Left ventricle myocardium inferior (tissue), 1 donor: ENCODE data around the gene ZNF804B. TPM values are rescaled to one million over a fixed set of nuclear protein-coding genes. Genes with fewer than 3 reads are reported as not detected.

Experiments
- DNase-seq: peaks from one replicate; pipeline ENCODE4 v3.0.0-alpha.2; 2020
- H3K27ac ChIP-seq: fragments of 200-600 bp; replicated peaks from 2 replicates; pipeline ENCODE4 v1.8.0; 2021
- H3K27me3 ChIP-seq: fragments of 200-600 bp; 2 replicates; pipeline ENCODE4 v1.8.0; 2021; ENCODE audit warnings: low read depth
- H3K36me3 ChIP-seq: fragments of 200-600 bp; 2 replicates; pipeline ENCODE4 v1.8.0; 2021
- H3K4me1 ChIP-seq: fragments of 200-600 bp; 2 replicates; pipeline ENCODE4 v1.8.0; 2021
- H3K4me3 ChIP-seq: fragments of 200-600 bp; 2 replicates; pipeline ENCODE4 v1.8.0; 2021; ENCODE audit warnings: mild to moderate bottlenecking, moderate library complexity
- H3K9me3 ChIP-seq: fragments of 200-600 bp; replicated peaks from 2 replicates; pipeline ENCODE4 v1.8.0; 2021
- intact Hi-C: fragments of 100-400 bp; cut with micrococcal nuclease; formaldehyde crosslinking; loops from one replicate; pipeline ENCODE4 v1.11.0; 2022
- total RNA-seq: library from RNA; stranded (reverse); fragmentation: NEBNext Ultra II Directional; extraction: Animal tissue kit (Norgen Biotek cat#: 25700); gene quantifications from one replicate; pipeline ENCODE4 v1.2.1, GENCODE V29; 2021
- TF ChIP-seq, protein P1 (sequence below): fragments of 200-600 bp; IDR thresholded peaks from 2 replicates; pipeline ENCODE4 v1.8.0; 2021; ENCODE audit warnings: antibody characterized with exemption, mild to moderate bottlenecking, borderline replicate concordance
- donor health status: DM: no; HTN: yes; CAD: no; lungs with severe emphysema.

ZNF804B gene
- total RNA-seq, 1 donor from 2014 or later, result not detected

GRCh38 chr7:88859288-88859687 is 99.8 kb downstream of the ZNF804B start:
- intact Hi-C loops, result no loop called here
- DNase-seq, result no peak
- Histone ChIP-seq H3K27me3 (no peaks in the 10 kb centered on the region), H3K27ac (no peak overlapping the region), H3K36me3 (no peaks in the 10 kb centered on the region), H3K9me3 (no peaks in the 10 kb centered on the region), H3K4me3 (no peak overlapping the region), H3K4me1 (no peaks in the 10 kb centered on the region)
- TF ChIP-seq, protein P1, sequence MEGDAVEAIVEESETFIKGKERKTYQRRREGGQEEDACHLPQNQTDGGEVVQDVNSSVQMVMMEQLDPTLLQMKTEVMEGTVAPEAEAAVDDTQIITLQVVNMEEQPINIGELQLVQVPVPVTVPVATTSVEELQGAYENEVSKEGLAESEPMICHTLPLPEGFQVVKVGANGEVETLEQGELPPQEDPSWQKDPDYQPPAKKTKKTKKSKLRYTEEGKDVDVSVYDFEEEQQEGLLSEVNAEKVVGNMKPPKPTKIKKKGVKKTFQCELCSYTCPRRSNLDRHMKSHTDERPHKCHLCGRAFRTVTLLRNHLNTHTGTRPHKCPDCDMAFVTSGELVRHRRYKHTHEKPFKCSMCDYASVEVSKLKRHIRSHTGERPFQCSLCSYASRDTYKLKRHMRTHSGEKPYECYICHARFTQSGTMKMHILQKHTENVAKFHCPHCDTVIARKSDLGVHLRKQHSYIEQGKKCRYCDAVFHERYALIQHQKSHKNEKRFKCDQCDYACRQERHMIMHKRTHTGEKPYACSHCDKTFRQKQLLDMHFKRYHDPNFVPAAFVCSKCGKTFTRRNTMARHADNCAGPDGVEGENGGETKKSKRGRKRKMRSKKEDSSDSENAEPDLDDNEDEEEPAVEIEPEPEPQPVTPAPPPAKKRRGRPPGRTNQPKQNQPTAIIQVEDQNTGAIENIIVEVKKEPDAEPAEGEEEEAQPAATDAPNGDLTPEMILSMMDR, result no peak

- intact Hi-C loops, result no loop called here
Observed at GRCh38 chr7:88866265-88866863, 106.9 kb downstream of the ZNF804B start.

DNA sequence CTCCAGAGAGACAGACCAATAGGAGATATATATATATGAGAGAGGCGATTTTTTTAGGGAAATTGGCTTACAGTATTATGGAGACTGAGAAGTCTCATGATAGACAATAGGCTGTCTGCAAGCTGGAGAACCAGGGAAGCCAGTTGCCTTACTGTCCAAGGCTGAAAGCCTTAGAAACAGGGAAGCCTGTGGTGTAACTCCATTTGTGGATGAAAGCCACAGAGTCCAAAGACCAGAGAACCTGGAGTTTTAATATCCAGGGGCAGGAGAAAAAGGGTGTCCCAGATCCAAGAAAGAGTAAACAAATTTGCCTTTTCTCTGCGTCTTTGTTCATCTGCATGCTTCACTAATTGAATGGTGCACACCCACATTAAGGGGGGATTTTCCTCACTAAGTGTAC is 107.7 kb downstream of the ZNF804B start:
- DNase-seq, result no peak
- H3K27me3 ChIP-seq, result no peaks in the 10 kb centered on the region

More at GRCh38 chr7:88866265-88866863, 106.9 kb downstream of the ZNF804B start:
- Histone ChIP-seq H3K9me3 (peaks cover 12% of the 10 kb centered on the region), H3K27ac (no peak overlapping the region), H3K4me1 (no peaks in the 10 kb centered on the region), H3K27me3 (no peaks in the 10 kb centered on the region), H3K4me3 (no peak overlapping the region), H3K36me3 (no peaks in the 10 kb centered on the region)
- DNase-seq, result no peak
- TF ChIP-seq, protein P1, result no peak

DNA sequence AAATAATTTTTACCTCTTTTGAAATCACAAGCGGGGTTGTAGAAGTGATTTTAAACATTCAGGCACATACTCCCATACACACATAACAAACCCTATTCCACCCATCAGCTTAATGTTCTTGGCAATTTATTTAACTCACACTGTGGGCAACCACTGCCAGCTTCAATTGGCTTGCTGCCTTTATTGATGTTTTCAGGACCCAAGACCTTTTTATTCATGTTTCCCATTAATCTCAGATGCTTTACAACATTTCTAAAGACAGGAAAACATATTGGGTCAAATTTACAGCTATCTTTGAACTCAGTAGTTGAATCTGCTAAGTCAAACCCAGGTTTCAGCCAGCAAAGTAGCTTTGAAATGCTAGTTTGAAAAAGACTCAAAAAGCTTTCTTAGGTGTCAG is 109.0 kb downstream of the ZNF804B start:
- Histone ChIP-seq H3K4me1 (no peaks in the 10 kb centered on the region), H3K27me3 (no peaks in the 10 kb centered on the region), H3K27ac (no peak overlapping the region), H3K9me3 (peaks cover 23% of the 10 kb centered on the region), H3K36me3 (no peaks in the 10 kb centered on the region), H3K4me3 (no peak overlapping the region)
- DNase-seq, result no peak
- intact Hi-C loops, result no loop called here
- TF ChIP-seq, protein P1, result no peak

More for the DNA sequence above, 107.7 kb downstream of the ZNF804B start:
- Histone ChIP-seq H3K9me3 (peaks cover 20% of the 10 kb centered on the region), H3K4me3 (no peak overlapping the region), H3K4me1 (no peaks in the 10 kb centered on the region), H3K36me3 (no peaks in the 10 kb centered on the region), H3K27ac (no peak overlapping the region)
- TF ChIP-seq, protein P1, result no peak
- intact Hi-C loops, result no loop called here

DNA sequence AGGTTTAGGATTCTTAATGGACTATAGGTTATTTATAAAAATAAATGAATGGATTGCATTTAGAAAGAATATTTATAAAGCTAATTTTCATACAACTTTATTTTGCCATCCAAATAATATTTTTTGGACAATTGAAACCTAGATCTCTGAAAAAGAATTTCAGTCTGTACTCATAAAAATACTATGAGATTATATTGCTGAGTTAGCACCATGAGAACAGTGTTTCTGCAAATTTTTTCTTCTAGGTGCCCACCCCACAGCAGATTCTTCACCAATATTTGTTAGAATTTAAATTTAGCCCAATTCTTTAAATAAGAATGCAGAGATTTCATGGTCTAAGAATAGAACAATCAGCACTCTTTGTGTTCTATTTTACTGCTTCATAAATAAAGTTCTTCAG is 121.6 kb downstream of the ZNF804B start:
- no peaks in the 10 kb centered on the region for H3K9me3 ChIP-seq
- H3K4me3 ChIP-seq, result no peak overlapping the region
- H3K27ac ChIP-seq, result no peak overlapping the region
- no peak for DNase-seq
- no peaks in the 10 kb centered on the region for H3K36me3 ChIP-seq
- H3K27me3 ChIP-seq, result no peaks in the 10 kb centered on the region
- intact Hi-C loops, result no loop called here
- TF ChIP-seq, protein P1, result no peak
- H3K4me1 ChIP-seq, result no peaks in the 10 kb centered on the region
